ENCODE results near the gene METTL21A.
"Not testable (repeated sequence)": the region's sequence is repeated elsewhere in the genome, so short reads cannot be mapped to it uniquely, and the experiment has no call there.

METTL21A gene

DNA sequence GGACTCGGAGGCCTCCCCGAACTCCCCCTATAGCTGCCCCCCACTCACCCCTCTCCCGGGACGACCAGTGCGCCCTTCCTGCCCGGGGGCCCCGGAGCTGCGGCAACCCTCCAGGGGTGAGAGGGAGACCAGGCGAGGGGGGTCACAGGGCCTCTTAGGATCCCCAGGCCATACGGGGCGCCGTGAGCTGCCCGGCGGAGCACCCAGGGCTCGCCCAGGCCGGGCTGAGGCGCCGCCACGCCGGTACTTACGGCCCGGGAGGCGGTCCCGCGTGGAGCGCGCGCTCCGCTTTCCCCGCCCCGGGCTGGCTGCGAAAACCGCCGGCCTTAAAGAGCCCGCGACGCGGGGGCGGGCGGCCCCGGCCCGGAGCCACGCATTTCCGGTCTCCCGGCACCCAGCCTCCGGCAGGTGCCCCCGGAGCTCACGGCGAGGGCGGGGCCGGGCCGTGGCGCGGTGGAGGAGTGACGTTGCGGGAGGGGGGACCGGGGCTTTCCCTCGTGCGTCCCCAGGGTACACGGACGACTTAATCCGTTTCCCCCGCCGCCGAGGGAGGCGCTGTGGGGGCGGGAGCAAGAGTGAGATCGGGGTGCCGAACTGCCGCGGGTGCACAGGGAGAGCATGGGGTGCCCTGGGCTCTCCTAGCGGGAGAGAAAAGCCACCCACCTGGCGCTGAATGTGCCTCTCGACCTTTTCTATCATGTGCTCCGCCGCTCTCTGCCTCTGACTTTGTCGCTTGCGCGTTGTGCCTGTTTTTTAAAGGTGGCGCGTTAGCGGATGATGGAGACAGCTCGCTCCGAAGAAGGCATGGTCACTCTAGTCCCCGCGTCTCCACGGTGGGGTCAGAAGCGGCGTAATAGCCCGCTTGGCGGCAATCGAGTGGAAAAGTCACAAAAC, at the start of gene METTL21A:
Gene METTL21A, minus strand, starts transcription at position 381 of the 894 bp plus-strand sequence. CDS start 1,019 bp downstream, outside the sequence.
- FAIRE-seq, result no peak

DNA sequence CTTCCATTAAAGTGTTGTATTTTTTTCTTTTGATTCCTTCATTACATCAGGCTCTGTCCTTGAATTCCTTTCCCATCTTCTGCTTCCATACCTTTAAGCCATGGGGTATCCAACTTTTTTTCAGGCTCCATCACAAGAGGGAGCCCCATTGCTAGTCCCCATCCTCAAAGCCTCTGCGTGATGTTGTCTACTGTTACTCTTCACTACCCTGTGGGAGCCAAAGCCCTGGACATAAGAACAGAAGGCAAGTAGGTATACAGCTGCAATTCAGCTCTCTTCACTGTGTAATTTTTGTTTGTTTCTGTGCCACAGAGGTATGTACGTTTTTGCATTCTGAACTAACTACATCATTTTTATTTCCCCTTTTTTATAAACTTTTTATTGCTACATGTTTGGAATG, 49.6 kb upstream of the METTL21A start:
- FAIRE-seq, result no peak

DNA sequence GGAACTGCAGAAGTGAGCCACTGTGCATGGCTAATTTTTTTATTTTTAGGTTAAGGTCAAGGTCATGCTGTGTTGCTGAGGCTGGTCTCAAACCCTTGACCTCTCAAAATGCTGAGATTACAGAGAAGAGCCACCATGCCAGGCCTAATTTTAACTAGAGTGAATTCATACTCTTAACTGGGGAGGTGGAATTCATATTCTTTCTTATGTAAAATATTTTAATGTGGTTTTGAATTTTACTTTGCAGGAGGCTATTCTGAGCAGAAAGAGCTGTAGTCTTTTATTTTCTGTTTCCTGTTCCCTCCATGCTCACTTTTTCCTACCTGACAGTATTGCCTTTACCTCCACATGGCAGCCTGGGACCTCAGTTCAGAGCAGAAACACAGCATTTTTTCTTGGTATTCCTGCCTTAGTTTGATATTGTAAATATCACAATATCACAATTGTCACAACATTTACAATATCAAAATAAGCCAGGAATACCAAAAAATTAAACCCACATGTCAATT, 49.1 kb upstream of the METTL21A start:
- FAIRE-seq, result no peak

DNA sequence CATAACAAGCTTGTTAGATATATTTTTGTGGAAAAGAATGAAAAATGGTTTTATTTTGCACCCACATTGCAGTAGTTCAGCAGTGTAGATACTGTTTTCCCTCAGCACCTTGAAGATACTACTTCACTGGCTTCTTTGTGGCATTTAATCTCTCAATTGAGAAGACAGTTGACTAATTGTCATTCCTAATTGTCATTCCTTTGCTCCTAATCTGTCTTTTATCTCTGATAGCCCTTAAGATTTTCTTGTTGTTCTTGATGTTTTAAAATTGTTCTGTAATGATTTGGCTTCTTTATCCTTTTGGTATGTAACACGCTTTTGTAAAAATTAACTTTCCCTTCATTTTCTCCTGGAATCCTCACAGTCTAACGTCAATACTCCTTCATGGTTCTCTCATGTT, 48.2 kb upstream of the METTL21A start:
- FAIRE-seq, result no peak

DNA sequence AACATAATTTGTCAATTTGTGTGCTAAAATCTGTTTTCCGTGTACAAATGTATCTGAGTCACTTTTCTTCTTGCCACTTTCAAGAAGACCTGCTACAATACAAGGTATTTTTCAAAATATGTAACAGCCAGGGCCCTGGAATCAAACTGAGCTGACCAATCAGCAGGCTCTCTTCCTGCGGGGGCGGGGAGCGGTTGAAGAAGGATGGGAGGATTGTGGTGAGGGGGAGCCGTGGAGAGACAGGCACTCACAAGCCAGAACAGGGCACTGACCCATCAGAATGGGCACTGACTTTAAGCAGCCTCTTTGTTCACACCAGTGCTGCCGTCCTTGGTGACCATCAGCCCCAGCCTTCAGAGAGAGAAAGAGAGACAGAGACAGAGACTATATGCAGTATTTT, 45.7 kb upstream of the METTL21A start:
- no peak for FAIRE-seq

DNA sequence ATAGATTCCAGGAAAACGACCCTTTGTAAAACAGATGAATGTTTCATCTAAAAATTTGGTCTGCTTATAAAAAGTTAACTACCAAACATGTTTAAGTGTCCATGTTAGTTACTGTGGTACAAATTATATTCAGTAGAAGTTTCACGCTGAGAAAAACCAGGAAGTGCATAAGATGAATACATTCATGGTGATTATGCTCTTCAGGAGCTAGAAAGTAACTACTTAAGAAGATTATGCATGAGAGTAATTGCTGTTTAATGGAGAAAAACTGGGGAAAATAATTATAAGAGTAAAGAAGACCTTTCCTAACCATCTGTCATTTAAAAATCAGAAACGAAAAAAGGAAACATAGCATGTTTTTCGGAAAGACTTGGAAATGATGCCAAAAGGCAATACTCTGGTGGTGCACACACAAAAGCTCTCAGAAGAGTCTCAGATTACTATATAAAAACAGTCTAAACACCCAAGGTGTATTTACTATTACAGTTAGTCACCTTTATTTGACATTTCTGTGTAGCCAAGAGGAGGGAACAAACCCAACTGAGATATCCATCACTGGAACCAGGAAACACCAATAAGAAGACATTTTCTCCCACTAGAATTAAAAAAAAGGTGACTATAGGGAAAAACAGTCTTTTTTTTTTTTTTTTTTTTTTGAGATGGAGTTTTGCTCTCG, 38.8 kb upstream of the METTL21A start:
- no peak for FAIRE-seq

DNA sequence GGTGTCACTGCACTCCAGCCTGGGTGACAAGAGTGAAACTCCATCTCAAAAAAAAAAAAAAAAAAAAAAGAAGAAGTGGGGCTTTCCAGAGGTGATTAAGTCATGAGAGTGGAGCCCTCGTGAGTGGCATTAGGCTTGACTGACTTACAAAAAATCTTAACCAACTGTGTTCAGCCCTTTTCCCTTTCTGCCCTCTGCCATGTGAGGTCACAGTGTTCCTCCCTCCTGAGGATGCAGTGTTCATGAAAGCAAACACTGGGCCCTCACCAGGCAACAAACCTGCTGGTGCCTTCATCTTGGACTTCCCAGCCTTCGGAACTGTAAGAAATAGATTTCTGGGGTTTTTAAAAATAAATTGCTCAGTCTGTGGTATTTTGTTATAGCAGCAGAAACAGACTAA, 37.0 kb upstream of the METTL21A start:
- FAIRE-seq, result no peak

DNA sequence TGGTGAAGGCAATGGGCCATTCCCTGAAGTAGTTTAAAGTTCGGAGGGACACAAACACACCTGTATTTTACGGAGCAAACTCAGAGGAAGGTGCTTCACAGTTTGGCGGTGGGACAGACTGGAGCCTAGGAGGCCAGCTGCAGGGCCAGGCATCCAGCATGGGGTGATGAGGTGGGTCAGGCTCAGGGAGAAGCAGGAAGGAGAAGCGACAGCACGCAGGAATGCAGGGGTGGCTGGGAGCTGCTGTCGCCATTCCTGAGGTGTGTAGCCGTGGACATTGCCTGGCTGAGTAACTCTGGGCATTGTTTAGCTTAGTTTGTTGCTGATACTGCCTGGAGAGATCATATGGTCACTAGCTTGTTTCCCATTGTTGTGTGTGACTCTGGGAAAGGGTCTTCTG, 35.8 kb upstream of the METTL21A start:
- FAIRE-seq, result no peak

DNA sequence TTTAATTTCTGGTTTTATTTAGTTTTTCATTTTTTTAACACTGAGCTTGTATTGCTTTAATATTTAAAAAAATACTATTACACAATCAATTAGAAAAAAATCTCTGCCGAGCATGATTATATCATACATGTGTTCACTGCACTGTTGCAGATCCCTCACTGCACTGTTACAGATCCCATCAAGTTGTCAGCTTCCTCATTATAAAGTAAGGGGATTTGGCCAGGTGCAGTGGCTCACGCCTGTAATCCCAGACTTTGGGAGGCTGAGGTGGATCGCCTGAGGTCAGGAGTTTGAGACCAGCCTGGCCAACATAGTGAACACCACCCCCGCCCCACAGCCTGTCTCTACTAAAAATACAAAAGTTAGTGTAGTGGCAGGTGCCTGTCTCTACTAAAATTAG, 33.0 kb upstream of the METTL21A start:
- FAIRE-seq, result no peak

DNA sequence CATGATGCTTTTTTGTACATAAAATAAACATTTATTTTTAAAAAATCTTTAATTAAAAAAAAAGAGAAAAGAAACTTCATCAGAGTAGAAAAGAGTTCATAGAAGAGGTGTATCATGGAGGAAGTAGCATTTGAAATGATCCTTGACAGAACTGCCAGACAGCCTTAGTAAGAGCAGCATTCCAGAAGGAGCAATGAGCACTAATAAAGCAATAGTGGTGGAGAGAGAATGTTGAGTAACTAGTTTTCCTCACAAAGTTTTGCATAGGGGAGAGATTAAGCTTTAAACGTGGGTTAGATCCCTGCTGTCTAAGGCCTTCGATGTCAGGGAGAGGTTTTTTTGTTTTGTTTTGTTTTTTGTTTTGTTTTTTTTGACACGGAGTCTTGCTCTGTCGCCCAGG, 29.8 kb upstream of the METTL21A start:
- no peak for FAIRE-seq

DNA sequence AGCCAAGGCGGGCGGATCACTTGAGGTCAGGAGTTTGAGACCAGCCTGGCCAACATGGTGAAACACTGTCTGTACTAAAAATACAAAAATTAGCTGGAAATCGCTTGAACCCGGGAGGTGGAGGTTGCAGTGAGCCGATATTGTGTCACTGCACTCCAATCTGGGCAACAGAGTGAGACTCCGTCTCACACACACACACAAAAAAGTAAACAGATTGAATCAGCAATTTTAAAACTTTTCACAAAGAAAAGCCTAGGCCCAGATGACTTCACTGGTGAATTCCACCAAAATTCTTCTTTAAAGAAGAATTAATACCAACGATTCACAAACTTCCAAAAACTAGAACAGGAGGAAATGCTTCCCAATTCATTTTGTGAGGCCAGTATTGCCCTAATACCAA, 21.4 kb upstream of the METTL21A start:
- FAIRE-seq, result not testable (repeated sequence)

DNA sequence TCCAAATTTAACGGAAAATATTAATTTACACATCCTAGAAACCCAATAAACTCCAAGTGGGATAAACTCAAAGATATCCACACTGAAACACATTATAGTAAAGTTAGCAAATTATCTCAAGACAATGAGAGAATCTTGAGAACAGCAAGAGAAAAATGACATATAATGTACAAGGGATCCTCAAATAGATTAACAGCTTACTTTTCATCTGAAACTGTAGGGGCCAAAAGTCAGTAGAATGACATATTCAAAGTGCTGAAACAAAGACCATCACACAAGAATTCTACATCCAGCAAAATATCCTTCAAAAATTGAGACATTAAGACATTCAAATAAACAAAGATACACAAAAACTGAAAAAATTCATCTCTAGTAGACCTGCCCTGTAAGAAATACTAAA, 18.7 kb upstream of the METTL21A start:
- no peak for FAIRE-seq

DNA sequence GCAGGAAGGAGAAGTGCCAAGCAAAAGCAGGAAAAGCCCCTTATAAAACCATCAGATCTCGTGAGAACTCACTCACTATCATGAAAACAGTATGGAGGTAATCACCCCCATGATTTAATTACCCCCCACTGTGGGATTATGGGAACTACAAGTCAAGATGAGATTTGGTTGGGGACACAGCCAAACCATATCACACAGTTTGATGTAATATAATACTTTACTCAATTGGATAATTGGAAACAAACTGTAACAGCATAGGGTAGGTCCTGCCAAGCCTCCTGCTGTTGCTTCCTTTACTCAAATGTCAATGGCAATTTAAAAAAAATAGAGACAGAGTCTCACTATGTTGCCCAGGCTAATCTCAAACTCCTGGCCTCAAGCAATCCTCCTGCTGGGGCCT, 15.5 kb upstream of the METTL21A start:
- no peak for FAIRE-seq

DNA sequence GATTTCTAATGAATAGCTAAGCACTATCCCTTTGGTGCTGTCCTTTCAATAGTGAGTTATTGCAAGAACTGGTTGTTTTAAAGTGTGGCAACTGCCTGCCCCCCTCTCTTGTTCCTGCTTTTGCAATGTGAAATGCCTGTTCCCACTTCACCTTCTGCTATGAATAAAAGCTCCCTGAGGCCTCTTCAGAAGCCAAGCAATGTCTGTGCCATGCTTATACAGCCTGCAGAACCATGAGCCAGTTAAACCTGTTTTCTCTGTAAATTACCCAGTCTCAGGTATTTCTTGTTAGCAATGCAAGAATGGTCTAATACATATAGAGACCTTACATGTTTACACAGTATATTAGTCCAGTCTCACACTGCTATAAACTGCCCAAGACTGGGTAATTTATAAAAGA, 15.0 kb upstream of the METTL21A start:
- no peak for FAIRE-seq

DNA sequence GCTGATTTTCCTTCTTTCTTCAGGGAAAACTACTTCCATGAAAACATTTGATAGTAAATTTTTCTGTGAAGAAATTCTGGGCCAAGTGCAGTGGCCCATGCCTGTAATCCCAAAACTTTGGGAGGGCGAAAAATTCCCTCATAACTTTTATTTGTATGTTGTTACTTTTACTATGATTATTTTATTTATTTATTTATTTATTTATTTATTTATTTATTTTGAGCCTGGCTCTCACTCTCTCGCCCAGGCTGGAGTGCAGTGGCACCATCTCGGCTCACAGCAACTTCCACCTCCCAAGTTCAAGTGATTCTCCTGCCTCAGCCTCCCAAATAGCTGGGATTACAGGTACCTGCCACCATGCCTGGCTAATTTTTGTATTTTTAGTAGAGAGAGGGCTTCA, 14.1 kb upstream of the METTL21A start:
- FAIRE-seq, result not testable (repeated sequence)

DNA sequence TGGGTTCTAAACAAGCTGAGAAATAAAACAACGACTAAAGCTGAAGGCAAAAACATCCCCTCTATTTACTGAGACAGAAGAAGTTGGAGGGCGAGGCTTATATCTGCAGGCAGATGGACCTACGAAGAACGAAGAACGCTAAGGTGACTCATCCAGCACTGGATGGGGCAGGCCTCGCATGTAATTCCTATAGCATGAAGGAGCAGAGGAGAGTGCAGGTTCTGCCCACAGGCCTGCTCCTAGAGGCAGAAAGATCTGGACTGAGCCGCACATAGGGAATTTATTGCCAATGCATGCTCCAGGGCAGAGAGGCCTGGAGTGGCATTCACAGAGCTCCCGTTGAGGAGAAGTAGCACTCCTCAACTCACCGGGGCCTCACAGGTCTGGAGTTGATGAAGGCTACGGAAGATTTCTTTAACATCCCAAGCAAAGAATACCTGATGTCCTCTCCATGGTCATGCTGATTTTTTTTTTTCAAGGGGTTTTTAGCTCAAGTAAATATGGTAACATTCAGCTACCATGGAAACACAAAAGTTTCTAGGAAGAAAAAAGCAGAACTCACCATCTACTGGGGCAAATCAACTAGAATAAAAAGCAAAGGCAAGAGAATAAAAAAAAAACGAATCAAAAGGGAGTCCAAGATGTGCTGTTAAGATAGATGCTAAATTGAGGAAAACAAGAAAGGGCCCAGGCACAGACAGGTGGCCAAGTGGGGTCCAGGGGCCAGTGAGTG, 10.4 kb upstream of the METTL21A start:
- FAIRE-seq, result no peak

DNA sequence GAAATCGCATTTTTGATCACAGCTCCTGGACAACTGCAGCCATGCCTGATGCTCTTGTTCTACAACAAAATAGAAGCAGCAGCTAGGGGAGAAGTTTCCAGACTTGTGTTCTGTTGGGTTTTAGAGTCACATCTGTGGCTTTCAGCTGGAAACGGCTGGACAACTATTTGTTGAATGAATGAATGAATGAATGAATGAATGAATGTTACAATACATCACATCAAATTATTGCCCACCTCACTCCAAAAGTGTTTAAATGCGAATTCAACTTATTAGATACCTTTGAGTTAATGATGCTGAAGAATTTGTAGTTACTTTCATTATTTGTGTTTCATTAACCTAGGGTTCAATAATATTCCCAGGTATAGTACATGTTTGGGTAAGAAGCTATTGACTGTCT, 8.5 kb upstream of the METTL21A start:
- no peak for FAIRE-seq

DNA sequence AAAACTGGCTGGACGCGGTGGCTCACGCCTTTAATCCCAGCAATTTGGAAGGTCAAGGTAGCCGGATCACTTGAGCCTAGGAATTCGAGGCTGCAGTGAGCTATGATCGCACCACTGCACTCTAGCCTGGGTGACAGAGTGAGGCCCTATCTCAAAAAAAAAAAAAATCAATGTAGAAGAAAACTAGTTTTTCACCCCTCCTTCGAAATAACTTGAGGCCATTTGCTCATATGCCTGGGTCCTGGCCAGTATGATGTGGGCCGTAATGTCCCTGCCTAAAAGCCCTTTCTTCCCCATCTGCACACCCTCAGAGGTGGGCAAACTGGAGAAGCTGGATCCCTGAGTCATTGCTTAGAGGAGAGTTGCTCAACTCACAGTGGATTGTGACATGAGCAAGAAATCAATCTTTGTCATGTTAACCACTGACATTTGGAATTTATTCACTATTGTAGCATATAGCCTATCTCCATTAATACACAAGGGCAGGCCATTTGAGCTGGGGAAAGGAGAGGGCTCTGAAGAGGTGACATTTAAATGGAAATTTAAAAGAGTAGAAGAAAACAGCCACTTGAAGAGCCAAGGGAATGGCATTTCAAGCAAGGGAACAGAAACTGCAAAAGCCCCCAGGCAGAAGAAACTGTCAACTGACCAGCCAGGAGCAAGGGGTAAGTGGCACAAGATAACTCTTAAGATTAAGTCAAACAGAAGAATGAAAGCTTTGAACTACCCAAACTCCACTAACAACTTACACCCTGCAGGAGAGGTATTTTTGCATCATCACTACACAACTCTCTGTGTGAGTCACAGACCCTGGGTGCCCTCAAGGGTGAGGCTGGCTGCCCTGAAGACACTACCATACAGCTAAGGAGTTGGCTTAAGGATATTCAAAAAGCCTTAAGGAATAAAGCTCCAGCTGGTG, 7.6 kb upstream of the METTL21A start:
- no peak for FAIRE-seq

DNA sequence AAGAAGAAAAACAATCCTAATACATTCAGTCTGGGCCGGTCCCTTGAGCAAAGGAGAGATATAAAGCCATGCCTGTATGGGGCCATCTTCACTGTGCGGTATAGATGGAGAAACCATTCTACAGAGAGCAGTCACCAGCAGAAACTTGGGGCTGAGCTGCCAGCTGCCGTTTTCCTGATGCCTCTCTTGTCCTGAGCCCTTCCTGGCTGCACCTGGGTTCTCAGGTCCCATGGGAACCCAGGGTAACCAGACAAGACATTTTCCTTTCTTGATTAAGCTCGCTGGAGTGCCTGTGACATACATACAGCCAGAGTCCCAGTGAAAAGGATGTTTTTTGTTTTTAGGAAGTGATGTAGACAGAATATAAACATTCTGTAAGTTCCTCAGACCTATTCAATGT, 5.3 kb upstream of the METTL21A start:
- no peak for FAIRE-seq

DNA sequence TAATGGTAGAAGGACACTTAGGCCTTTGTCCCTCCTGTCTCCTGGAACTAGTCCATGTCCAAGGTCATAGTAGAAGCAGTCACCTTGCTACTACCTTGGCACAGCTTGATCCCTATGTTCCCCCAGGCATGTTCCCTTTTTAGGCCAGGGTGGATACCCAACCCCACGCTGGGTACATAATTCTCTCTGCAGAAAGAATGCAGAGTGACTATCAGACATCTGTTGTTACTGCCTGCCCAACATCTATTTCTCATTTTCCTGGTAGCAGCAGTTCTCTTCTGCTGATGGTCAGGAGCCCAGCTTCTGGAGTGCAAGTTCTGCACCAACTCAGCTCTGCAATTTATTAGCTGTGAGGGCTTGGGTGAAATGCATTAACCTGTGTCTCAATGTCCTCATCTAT, 4.4 kb upstream of the METTL21A start:
- FAIRE-seq, result no peak

DNA sequence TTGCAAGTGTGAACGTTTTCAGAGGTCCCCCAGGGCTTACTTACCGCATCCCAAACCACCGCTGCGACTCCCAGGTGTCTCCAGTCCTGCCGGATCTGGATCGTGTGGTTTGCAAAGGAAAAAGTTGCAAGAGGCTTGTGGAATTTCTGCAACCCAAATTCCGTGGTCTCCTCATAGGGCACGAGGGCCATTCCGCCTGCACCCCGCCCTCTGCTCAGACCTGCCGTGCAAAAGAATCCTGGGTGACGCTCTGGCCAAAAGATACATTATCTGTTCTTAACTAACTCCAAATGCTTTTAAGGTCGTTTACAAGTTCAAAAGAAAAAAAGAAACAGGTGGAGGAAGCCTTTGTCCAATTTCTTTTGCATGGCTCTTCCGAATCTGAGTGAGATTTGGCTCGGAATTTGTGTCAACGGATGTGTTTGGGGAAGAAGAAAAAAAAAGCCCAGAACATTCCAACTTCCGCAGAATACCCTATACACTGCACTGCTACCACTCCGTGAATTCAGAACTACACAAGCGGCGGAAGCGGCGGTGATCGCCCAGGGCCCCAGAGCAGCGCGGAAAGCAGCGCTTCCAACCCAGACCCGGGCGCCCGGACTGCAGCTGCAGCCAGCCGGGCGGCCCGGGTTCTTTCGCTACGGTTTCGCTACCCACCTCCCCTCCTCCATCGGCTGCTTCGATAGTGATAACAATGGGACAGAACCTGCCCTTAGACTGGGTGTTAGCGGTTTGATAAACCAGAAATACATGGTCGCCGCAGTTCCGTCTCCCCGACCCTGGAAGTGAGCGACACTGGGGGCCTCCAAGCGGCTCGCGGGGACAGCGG, 795 bp downstream of the METTL21A start:
- FAIRE-seq, result no peak

Measured in G401.6 (cell line).